ENCODE results near the gene KHDRBS2.

KHDRBS2 gene

DNA sequence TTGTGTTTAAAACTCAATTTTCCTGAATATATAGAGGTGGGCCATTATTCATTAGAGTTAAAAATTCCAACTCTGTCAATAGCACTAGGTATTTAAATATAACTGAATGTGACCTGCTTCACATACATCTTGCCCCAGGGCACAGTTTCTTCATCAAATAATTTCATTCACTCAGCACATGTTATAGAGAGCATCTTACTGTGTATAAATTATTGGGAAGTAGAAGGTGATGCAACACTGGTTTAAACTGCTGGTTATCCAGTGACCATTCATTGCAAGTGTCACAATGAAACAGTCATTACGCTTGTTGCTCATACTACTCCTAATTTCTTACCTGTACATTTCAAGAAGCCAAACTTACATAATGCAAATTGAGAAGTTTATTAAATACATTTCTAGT, 93.4 kb downstream of the KHDRBS2 start:
- DNase-seq (ENCODE audit: extremely low read depth, low read depth): no peak
- TF ChIP-seq, protein P1, sequence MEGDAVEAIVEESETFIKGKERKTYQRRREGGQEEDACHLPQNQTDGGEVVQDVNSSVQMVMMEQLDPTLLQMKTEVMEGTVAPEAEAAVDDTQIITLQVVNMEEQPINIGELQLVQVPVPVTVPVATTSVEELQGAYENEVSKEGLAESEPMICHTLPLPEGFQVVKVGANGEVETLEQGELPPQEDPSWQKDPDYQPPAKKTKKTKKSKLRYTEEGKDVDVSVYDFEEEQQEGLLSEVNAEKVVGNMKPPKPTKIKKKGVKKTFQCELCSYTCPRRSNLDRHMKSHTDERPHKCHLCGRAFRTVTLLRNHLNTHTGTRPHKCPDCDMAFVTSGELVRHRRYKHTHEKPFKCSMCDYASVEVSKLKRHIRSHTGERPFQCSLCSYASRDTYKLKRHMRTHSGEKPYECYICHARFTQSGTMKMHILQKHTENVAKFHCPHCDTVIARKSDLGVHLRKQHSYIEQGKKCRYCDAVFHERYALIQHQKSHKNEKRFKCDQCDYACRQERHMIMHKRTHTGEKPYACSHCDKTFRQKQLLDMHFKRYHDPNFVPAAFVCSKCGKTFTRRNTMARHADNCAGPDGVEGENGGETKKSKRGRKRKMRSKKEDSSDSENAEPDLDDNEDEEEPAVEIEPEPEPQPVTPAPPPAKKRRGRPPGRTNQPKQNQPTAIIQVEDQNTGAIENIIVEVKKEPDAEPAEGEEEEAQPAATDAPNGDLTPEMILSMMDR (IDR thresholded peaks at IDR 0.05; ENCODE audit: low read depth, low read length): no peak

DNA sequence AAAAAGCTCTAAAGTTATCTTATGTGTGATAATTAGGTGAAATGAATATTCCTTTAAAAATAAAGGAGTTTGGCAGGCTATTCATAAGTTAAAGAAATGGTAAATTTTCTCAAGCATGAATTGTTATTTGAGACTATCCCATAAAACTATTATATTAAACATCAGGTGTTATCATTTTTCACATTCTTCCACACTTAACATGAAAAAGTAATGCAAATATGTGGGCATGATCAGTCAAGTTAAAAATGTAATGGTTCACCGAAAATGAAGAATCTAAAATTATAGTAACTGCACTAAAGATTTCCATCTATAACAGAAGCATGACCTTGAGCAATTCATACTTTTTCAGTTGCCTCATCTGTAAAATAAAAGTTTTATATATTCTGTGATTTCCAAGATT, 110.8 kb downstream of the KHDRBS2 start:
- TF ChIP-seq, protein P1 (IDR thresholded peaks at IDR 0.05; ENCODE audit: low read depth, low read length): no peak
- no peak for DNase-seq (ENCODE audit: extremely low read depth, low read depth)

DNA sequence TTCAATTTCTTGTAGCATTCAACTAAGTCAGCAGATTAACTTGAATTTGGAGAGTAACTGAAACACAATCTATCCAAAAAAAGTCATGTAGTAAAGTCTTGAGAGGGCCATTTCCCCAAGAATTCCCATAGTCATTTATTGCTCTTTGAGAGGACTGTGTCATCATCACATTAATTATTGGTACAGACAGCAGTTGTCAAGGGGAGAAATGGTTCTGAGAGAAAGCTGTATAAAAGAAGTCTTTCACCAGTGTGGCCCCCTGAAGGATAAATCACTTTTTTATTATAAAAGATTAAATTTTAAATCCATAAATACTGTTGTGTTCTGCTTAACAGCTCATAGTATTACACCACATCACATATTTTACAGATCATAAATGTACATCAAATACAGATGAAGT, 111.5 kb downstream of the KHDRBS2 start:
- TF ChIP-seq, protein P1 (IDR thresholded peaks at IDR 0.05; ENCODE audit: low read depth, low read length): no peak

DNA sequence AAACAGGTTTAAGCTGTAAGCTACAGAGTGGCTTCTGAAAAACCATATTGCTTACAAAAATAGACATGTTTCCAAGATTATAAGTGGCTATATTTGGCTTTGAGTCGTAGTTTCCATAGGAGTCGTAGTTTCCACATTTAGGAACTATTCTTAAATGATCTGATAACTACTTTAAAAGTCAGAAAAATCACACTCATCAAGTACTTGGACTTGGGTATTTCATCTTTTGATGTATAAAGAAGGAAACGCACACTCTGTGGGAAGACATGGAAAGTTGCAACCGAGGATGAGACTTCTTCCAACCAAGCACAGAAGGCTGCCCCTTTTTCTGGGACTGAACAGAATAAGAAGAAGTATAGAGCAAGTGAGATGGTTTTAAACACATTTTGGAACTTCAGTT, 118.3 kb downstream of the KHDRBS2 start:
- TF ChIP-seq, protein P1 (IDR thresholded peaks at IDR 0.05; ENCODE audit: low read depth, low read length): no peak

More for the DNA sequence above, 111.5 kb downstream of the KHDRBS2 start:
- DNase-seq (ENCODE audit: extremely low read depth, low read depth): no peak

DNA sequence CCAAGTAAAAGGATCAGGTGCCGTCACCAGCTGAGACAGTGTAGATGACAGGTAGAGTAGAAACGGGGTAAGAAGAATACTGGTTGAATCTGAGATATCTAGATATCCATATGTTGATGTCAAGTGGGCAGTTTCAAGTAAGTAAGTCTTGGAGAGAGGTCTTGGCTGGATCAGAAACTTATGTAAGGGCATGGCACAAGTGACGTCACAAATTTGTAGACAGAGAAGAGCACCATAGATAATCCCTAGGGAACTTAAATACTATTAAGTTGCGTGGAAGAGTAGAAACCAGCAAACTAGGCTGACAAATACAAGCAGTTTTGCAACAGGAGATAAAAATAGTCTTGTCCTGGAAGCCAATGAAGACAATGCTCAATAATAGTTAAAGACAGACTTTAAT, 123.2 kb downstream of the KHDRBS2 start:
- no peak for DNase-seq (ENCODE audit: extremely low read depth, low read depth)
- TF ChIP-seq, protein P1 (IDR thresholded peaks at IDR 0.05; ENCODE audit: low read depth, low read length): no peak

More for the DNA sequence above, 118.3 kb downstream of the KHDRBS2 start:
- no peak for DNase-seq (ENCODE audit: extremely low read depth, low read depth)

DNA sequence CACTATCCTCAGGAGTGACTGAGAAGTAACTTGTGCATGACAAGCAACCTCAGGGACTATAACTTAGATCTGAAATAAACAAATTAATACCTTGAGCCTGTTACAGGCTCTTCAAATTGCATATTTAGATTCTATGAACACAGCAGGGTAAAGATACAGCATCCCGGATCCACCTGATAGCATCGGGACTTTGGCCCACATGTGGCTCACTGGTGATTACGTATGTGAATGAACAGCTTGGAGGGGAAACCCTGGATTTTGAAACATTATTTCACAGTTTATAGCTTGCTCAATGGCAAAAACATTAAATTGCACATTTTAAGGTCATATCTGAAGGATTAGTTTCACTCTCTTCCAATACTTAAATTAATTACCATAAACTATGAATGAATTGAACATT, 133.2 kb downstream of the KHDRBS2 start:
- TF ChIP-seq, protein P1 (IDR thresholded peaks at IDR 0.05; ENCODE audit: low read depth, low read length): no peak
- DNase-seq (ENCODE audit: extremely low read depth, low read depth): no peak

DNA sequence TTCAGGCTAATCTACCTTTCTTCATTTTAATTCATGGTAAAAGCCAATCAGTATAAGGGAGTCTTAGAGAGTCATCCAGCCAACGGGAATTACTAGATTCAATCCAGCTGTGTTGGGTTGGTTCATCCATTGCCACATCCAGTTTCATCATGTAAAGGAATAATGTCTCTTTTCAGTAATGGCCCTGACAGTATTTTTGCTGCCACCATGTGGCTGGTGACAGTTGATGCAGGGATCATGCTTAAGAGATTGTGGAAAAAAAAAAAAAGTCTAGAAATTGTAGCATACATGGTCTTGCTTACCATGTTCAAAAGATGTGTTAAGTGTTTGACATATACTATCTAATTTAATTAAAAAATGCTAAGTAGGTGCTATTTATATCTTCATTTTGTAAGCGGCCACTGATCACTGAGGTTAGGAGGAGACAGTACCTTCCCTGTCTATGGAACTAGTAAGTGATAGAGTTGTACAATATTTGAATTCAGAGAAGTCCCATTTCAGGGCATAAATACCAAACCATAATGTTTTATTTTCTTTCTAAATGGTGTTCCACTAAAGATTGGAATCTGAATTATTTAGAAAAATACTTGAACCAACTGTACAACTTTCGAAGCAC, 135.9 kb downstream of the KHDRBS2 start:
- no peak for DNase-seq (ENCODE audit: extremely low read depth, low read depth)
- TF ChIP-seq, protein P1 (IDR thresholded peaks at IDR 0.05; ENCODE audit: low read depth, low read length): peak; percentile 2; the same call in 1 of the 2 replicates

Data from AG09319 (cell line).